Gastrocnemius medialis (tissue), 4 donors: Measurements from ENCODE around the gene MROH2A. TPM values are rescaled to one million over a fixed set of nuclear protein-coding genes. Genes with fewer than 3 reads are reported as not detected.

Source experiments
- ATAC-seq, 2 donors: fragments of 150-250 bp; one replicate each; pipeline ENCODE4 v1.9.1; 2016
- DNase-seq, 2 donors: peaks; one replicate each; pipeline ENCODE4 v3.0.0-alpha.2; 2019
- H3K27ac ChIP-seq, 4 donors: fragments of 200-600 bp; sonication (generic); 1 replicate in 1 of 4; 2 replicates in 3 of 4; pipeline ENCODE4 v1.5.1; 2016 to 2018; ENCODE audit warnings: mild to moderate bottlenecking in 2 of 4, moderate library complexity in 1 of 4
- H3K27me3 ChIP-seq, 3 donors: fragments of 200-600 bp; sonication (generic) in 2 of 3; 1 replicate in 1 of 3; 2 replicates in 2 of 3; pipeline versions ENCODE4 v1.5.1 to v1.6.0; 2016 to 2019; ENCODE audit warnings: mild to moderate bottlenecking in 1 of 3, moderate library complexity in 1 of 3
- H3K36me3 ChIP-seq, 2 donors: fragments of 200-600 bp; sonication (generic) in 1 of 2; one replicate each; pipeline ENCODE4 v1.5.1; 2017 to 2018
- H3K4me1 ChIP-seq, 2 donors: fragments of 200-600 bp; sonication (generic) in 1 of 2; one replicate each; pipeline ENCODE4 v1.5.1; 2016 to 2017; ENCODE audit warnings: mild to moderate bottlenecking in 2 of 2
- H3K4me3 ChIP-seq, 4 donors: fragments of 200-600 bp; sonication (generic) in 3 of 4; 1 replicate in 1 of 4; 2 replicates in 3 of 4; pipeline ENCODE4 v1.5.1; 2016 to 2019; ENCODE audit warnings: mild to moderate bottlenecking in 2 of 4
- H3K9me3 ChIP-seq, 3 donors: fragments of 200-600 bp; sonication (generic) in 2 of 3; 1 replicate in 1 of 3; 2 replicates in 2 of 3; pipeline ENCODE4 v1.5.1; 2016 to 2019
- POLR2A ChIP-seq, 2 donors: fragments of 450-650 bp; IDR thresholded peaks; one replicate each; pipeline ENCODE4 v1.6.1; 2017; ENCODE audit warnings: antibody characterized with exemption in 2 of 2, mild to moderate bottlenecking in 2 of 2, moderate library complexity in 2 of 2
- in situ Hi-C, 4 donors: fragments of 200-750 bp; cut with MboI; loops; one replicate each; pipeline versions ENCODE4 v1.15.0 to v1.8.0; 2017; ENCODE audit warnings: low sequenced_read_pairs in 4 of 4
- intact Hi-C: fragments of 100-400 bp; cut with DNase I; formaldehyde crosslinking; loops from one replicate; pipeline ENCODE4 v1.15.1; 2023; ENCODE audit warnings: low total_unique reads
- total RNA-seq, 4 donors: library from RNA; depleted of rRNA; stranded (reverse); fragments of >200 nt; gene quantifications; one replicate each; pipeline versions ENCODE4 v1.1.0 to v1.2.3, GENCODE V29; 2016
- TF ChIP-seq, protein P1 (sequence below), 5 experiments: fragments of 450-650 bp in 3 of 5; fragments of 200-600 bp in 2 of 5; sonication (generic) in 2 of 5; IDR thresholded peaks in 4 of 5; conservative IDR thresholded peaks in 1 of 5; 1 replicate in 4 of 5; 2 replicates in 1 of 5; pipeline ENCODE4 v1.5.1; 2016 to 2019; ENCODE audit warnings: antibody characterized with exemption in 5 of 5, mild to moderate bottlenecking in 3 of 5, moderate library complexity in 3 of 5

Gene MROH2A
- total RNA-seq, 4 donors from 2014 or later = not detected

DNA sequence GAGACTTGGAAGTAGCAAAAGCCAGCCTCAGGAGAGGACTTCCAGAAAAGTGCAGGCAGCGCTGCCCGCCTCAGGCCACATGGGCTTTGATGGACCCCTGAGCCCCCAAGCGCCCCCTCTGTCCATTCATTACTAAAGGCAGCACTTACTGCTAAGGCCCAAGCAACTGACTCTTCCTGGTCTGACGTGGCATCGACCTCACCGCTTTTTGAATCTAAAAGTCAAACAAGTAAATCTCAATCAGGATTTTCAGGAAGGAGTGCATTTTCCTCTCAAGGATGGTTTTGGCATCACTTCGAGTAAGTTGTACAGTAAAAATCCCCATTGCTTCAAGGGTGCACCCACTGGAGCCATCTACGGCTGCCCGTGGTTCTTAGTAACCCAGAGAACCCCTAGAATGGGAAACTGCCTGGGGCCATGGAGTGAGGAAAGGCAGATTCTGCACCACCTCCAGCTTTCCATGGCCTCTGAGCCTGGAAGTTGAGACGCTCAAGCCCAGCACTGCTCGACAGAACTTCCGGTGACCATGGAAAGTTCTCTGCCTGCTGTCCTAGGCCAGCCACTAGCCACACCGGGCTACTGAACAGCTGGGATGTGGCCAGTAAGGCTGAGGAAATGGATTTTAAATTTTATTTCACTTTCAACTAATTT is 69.2 kb downstream of the MROH2A start:
- intact Hi-C loops = no loop called here
- in situ Hi-C loops = no loop called here
- no peaks in the 10 kb centered on the region for H3K27me3 ChIP-seq
- no peak for DNase-seq
- no peaks in the 10 kb centered on the region for H3K9me3 ChIP-seq
- no peaks in the 10 kb centered on the region for H3K36me3 ChIP-seq
- TF ChIP-seq POLR2A (IDR thresholded peaks at IDR 0.05) = no peak
- TF ChIP-seq, protein P1, sequence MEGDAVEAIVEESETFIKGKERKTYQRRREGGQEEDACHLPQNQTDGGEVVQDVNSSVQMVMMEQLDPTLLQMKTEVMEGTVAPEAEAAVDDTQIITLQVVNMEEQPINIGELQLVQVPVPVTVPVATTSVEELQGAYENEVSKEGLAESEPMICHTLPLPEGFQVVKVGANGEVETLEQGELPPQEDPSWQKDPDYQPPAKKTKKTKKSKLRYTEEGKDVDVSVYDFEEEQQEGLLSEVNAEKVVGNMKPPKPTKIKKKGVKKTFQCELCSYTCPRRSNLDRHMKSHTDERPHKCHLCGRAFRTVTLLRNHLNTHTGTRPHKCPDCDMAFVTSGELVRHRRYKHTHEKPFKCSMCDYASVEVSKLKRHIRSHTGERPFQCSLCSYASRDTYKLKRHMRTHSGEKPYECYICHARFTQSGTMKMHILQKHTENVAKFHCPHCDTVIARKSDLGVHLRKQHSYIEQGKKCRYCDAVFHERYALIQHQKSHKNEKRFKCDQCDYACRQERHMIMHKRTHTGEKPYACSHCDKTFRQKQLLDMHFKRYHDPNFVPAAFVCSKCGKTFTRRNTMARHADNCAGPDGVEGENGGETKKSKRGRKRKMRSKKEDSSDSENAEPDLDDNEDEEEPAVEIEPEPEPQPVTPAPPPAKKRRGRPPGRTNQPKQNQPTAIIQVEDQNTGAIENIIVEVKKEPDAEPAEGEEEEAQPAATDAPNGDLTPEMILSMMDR (IDR thresholded peaks at IDR 0.05 in 4 of 5, conservative IDR thresholded peaks at IDR 0.05 in 1 of 5) = no peak
- no peak overlapping the region for H3K4me3 ChIP-seq
- no peak for ATAC-seq
- no peak overlapping the region for H3K27ac ChIP-seq
- no peaks in the 10 kb centered on the region for H3K4me1 ChIP-seq

DNA sequence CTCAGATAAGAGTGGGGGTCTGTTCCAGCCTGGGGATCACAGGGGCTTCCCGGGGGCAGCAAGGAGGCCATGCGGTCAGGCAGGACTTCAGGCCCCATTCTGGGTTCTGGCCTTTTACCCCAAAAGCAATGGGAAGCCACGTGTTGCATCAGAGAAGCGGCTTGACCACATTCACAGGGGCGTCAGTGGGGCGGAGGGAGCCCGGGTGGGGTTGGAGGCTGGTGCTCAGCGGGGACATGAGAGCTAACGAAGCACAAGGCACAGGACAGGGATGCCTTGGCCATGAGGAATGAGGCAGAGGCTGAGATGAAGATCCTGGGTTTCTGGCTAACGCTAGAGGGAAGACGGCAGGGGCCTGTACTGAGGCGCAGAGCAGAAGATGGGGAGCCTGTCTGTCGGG is 70.1 kb downstream of the MROH2A start:
- Histone ChIP-seq H3K36me3 (no peaks in the 10 kb centered on the region), H3K27ac (no peak overlapping the region), H3K9me3 (no peaks in the 10 kb centered on the region), H3K4me3 (no peak overlapping the region), H3K27me3 (no peaks in the 10 kb centered on the region), H3K4me1 (peaks cover 0 to under 1% of the 10 kb centered on the region in 2 donors)
- intact Hi-C loops = no loop called here
- in situ Hi-C loops = no loop called here
- ATAC-seq (no peak), DNase-seq (no peak)
- no peak for TF ChIP-seq POLR2A (IDR thresholded peaks at IDR 0.05)
- TF ChIP-seq, protein P1 (IDR thresholded peaks at IDR 0.05 in 4 of 5, conservative IDR thresholded peaks at IDR 0.05 in 1 of 5) = no peak

DNA sequence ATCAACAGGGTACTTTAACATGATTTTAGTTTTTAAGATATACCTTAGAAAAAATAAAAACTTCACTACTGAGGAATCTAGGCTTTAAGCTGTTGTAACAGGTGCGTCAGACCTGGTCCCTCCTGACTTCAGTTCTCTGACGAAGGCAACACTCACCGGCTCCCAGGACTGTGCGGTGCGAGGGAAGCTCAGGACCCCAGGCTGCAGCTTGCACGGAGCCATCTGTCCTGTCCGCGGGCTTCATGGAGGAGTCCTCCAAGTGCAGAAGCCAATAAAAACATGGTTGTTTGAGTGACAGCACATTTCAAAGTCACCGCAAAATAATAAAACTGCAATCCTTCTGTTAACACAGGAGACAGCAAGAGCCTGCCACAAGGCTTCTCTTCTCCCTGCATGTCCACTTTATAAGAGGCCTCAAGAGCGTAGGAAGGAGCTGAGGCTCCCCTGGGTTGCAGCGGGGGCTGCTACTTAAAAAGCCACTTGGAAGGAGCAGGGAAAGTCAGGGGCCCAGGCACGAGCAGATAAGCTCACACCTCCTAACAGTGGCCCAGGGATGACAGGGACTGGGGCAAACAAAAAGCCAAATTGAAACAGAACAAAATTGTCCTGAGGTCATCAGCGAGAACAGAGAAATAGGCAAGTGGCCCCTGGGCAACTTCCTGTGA is 71.6 kb downstream of the MROH2A start:
- no peak overlapping the region for H3K27ac ChIP-seq
- H3K9me3 ChIP-seq = no peaks in the 10 kb centered on the region
- H3K4me1 ChIP-seq = peaks cover 6 to 10% of the 10 kb centered on the region in 2 donors
- H3K4me3 ChIP-seq = no peak overlapping the region
- no peak for ATAC-seq
- no peaks in the 10 kb centered on the region for H3K27me3 ChIP-seq
- TF ChIP-seq POLR2A (IDR thresholded peaks at IDR 0.05) = no peak
- TF ChIP-seq, protein P1 (IDR thresholded peaks at IDR 0.05 in 4 of 5, conservative IDR thresholded peaks at IDR 0.05 in 1 of 5) = no peak
- no peaks in the 10 kb centered on the region for H3K36me3 ChIP-seq
- intact Hi-C loops (no loop called here), in situ Hi-C loops (no loop called here)
- no peak for DNase-seq

DNA sequence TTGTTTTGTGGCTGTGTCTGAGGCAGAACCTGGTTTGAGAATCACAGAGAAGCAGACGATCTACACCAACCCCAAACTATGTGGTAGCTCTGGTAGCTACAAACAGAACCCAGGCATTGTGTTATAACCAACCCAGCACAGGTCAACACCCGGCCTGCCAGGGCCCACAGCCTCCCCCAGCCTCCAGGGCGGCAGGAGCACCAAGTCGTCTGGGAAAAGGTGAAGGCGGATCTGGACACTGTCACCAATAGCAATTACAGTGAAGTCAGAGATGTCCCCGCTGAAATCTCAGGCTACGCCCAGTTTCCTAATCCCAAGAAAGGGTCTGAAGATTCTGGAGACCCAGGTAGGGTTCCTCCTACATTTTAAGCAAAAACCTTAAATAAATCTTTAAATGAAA is 72.6 kb downstream of the MROH2A start:
- Histone ChIP-seq H3K27ac (no peak overlapping the region), H3K27me3 (no peaks in the 10 kb centered on the region), H3K36me3 (no peaks in the 10 kb centered on the region), H3K4me1 (peaks cover 9 to 10% of the 10 kb centered on the region in 2 donors), H3K9me3 (no peaks in the 10 kb centered on the region), H3K4me3 (no peak overlapping the region)
- DNase-seq (no peak), ATAC-seq (no peak)
- in situ Hi-C loops = no loop called here
- TF ChIP-seq, protein P1 (IDR thresholded peaks at IDR 0.05 in 4 of 5, conservative IDR thresholded peaks at IDR 0.05 in 1 of 5) = no peak
- TF ChIP-seq POLR2A (IDR thresholded peaks at IDR 0.05) = no peak
- intact Hi-C loops = no loop called here
